ENCODE data around the gene CST9. TPM values are rescaled to one million over a fixed set of nuclear protein-coding genes. Genes with fewer than 3 reads are reported as not detected.
A peak's percentile ranks its signal among the peaks of the same experiment; 100 is the strongest.

The CST9 gene
- polyA plus RNA-seq, 2 of the 4 experiments (the other 2 are of a cell fraction): not detected

DNA sequence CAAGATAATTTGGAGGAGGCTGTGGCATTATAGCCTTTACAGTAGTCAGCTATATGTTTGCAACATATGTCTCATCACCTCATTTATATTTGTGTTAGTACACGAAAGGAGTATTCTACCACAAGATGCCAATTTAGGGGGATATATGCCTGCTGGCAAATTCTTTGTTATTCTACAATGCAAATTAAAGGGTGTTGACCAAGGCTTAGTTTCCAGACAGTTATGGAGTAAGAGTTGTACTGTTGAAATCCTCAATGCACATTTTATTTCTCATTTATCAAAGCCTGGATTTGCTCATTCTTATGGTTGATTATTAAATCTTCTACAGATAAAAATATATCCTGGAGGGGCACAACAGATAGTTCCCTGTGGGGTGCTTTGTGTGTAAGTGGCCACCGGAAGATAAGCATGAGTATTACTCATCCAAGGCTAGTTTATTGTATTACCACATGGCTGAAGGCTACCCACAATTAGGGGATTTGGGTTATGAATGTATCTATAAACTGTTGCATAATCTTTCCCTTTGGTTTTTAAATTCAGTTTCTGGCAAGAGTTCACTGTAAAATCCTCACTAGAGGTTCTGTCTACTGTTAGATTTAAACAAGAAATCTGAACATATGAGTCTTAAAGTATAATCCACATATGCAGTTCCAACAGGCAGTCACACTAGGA, 9.0 kb downstream of the CST9 start:
- Histone ChIP-seq H3K4me2 (no peak overlapping the region), H3K9me3 (no peaks in the 10 kb centered on the region), H3K4me3 (no peak overlapping the region), H3K4me1 (no peaks in the 10 kb centered on the region), H3K27ac (no peak overlapping the region)
- ChIA-PET POLR2A (no interaction called here), CTCF (interaction anchor here (8.7 kb wide), 1 partner anchor 154 kb away, joined by 70 read pairs; no protein-coding TSS in a partner anchor)
- DNase-seq (ENCODE audit: low read depth in 1 of 2, low spot score in 1 of 2) (no peak), ATAC-seq (no peak; a peak in 1 of 6 replicates), FAIRE-seq (no peak)
- WGBS (ENCODE audit: missing lambda C conversion rate): 7% methylated on average over 2 of the region's 2 CpGs
- no peak for TF ChIP-seq MAZ (IDR thresholded peaks at IDR 0.05; ENCODE audit: borderline replicate concordance, low read depth, low read length)
- TF ChIP-seq HOXA7 (CRISPR knock-in tag; IDR thresholded peaks at IDR 0.05): no peak
- no peak for TF ChIP-seq POLR2A (IDR thresholded peaks at IDR 0.05; ENCODE audit: low read length)
- no peak for TF ChIP-seq HOXB5 (CRISPR knock-in tag; IDR thresholded peaks at IDR 0.05)
- no peak for TF ChIP-seq GATA3 (IDR thresholded peaks at IDR 0.05; ENCODE audit: borderline replicate concordance)
- TF ChIP-seq RCOR1 (IDR thresholded peaks at IDR 0.05; ENCODE audit: low read depth, low read length): no peak

DNA sequence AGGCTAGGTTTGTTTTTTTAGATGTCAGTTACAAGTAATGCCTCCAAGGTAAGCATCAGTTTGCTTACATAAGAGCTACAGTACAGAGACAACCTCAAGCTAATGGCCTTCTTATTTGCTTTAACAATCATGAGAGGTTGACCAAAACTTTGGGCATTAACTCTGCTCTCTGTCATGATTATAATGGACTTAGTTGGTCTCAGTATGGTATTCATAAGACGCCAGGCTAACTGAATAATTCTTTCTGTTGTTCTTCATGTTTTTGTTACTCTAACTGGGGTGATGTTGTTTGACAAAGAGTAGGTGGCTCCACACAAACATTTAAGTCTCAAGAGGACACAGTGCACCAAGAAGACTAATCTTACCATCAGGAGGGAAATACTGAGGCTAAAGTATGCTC, 9.8 kb downstream of the CST9 start:
- TF ChIP-seq KDM1A (IDR thresholded peaks at IDR 0.05; ENCODE audit: low read depth) (no peak), CHD4 (IDR thresholded peaks at IDR 0.05; ENCODE audit: borderline replicate concordance) (no peak), ZFP36 (IDR thresholded peaks at IDR 0.05; ENCODE audit: borderline replicate concordance, partially characterized antibody) (no peak), BHLHE40 (IDR thresholded peaks at IDR 0.05; ENCODE audit: low read depth, low read length) (no peak), FOSB (CRISPR knock-in tag; IDR thresholded peaks at IDR 0.05) (no peak), RCOR1 (IDR thresholded peaks at IDR 0.05; ENCODE audit: low read depth, low read length) (no peak), MAFK (IDR thresholded peaks at IDR 0.05; ENCODE audit: partially characterized antibody) (no peak), RFX5 (IDR thresholded peaks at IDR 0.05) (no peak), NPAS2 (CRISPR knock-in tag; IDR thresholded peaks at IDR 0.05; ENCODE audit: borderline replicate concordance) (no peak), ZSCAN20 (CRISPR knock-in tag; IDR thresholded peaks at IDR 0.05) (no peak), CBX8 (IDR thresholded peaks at IDR 0.05) (no peak), JUNB (IDR thresholded peaks at IDR 0.05) (no peak), ZNF302 (CRISPR knock-in tag; IDR thresholded peaks at IDR 0.05) (no peak)
- TF ChIP-seq, protein P1, sequence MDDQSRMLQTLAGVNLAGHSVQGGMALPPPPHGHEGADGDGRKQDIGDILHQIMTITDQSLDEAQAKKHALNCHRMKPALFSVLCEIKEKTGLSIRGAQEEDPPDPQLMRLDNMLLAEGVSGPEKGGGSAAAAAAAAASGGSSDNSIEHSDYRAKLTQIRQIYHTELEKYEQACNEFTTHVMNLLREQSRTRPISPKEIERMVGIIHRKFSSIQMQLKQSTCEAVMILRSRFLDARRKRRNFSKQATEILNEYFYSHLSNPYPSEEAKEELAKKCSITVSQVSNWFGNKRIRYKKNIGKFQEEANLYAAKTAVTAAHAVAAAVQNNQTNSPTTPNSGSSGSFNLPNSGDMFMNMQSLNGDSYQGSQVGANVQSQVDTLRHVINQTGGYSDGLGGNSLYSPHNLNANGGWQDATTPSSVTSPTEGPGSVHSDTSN (IDR thresholded peaks at IDR 0.05): no peak
- TF ChIP-seq, protein P2, sequence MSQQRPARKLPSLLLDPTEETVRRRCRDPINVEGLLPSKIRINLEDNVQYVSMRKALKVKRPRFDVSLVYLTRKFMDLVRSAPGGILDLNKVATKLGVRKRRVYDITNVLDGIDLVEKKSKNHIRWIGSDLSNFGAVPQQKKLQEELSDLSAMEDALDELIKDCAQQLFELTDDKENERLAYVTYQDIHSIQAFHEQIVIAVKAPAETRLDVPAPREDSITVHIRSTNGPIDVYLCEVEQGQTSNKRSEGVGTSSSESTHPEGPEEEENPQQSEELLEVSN (IDR thresholded peaks at IDR 0.05; ENCODE audit: borderline replicate concordance, low read depth): no peak
- TF ChIP-seq, protein P3, sequence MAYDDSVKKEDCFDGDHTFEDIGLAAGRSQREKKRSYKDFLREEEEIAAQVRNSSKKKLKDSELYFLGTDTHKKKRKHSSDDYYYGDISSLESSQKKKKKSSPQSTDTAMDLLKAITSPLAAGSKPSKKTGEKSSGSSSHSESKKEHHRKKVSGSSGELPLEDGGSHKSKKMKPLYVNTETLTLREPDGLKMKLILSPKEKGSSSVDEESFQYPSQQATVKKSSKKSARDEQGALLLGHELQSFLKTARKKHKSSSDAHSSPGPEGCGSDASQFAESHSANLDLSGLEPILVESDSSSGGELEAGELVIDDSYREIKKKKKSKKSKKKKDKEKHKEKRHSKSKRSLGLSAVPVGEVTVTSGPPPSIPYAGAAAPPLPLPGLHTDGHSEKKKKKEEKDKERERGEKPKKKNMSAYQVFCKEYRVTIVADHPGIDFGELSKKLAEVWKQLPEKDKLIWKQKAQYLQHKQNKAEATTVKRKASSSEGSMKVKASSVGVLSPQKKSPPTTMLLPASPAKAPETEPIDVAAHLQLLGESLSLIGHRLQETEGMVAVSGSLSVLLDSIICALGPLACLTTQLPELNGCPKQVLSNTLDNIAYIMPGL (CRISPR knock-in tag; IDR thresholded peaks at IDR 0.05; ENCODE audit: borderline replicate concordance): no peak
- TF ChIP-seq, protein P4, sequence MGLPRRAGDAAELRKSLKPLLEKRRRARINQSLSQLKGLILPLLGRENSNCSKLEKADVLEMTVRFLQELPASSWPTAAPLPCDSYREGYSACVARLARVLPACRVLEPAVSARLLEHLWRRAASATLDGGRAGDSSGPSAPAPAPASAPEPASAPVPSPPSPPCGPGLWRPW (IDR thresholded peaks at IDR 0.05): no peak
- WGBS (ENCODE audit: missing lambda C conversion rate): 6% methylated on average over 1 of the region's 1 CpG
- peak; percentile 46 for FAIRE-seq

More for the DNA sequence above, 9.8 kb downstream of the CST9 start:
- Histone ChIP-seq H3K9me3 (no peaks in the 10 kb centered on the region), H3K27ac (no peak overlapping the region), H3K4me3 (no peak overlapping the region), H3K4me1 (no peaks in the 10 kb centered on the region), H3K4me2 (no peak overlapping the region)
- no peak for ATAC-seq
- DNase-seq (ENCODE audit: low read depth in 1 of 2, low spot score in 1 of 2): no peak
- ChIA-PET POLR2A (no interaction called here), CTCF (no interaction called here)

Measured in A549 (cell line).